ENCODE measurements around the gene TMEM52B. TPM values are rescaled to one million over a fixed set of nuclear protein-coding genes. Genes with fewer than 3 reads are reported as not detected.
A peak's percentile ranks its signal among the peaks of the same experiment; 100 is the strongest.

Gene TMEM52B
- under 1 TPM in 1 of 2 donors, not detected in 1; 0.26 TPM for total RNA-seq

DNA sequence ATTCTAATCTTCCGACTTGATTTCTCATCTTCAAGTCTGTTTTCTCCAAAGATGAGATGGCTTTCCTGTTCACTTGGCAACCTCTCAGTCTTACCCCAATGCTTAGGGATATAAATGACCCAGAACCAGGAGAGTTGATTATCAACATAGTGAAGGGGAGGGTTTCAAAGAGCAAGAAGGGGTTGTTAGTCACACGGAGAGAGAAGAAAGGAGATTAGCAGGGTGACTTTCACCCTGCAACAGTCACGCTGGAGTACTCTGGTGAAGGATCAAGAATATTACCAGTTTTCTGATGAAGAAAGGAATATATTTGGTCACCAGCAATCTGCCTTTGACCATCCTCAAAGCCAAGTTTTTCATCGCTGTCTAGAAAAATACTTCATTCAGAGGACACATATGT is at the start of gene TMEM52B:
Gene TMEM52B (plus strand): TSS at position 212 of the 400 bp plus-strand sequence. CDS start 543 bp downstream, outside the sequence.
- DNase-seq = no peak
- no peak within 1 kb of the TSS for H3K4me3 ChIP-seq
- TF ChIP-seq, protein P1, sequence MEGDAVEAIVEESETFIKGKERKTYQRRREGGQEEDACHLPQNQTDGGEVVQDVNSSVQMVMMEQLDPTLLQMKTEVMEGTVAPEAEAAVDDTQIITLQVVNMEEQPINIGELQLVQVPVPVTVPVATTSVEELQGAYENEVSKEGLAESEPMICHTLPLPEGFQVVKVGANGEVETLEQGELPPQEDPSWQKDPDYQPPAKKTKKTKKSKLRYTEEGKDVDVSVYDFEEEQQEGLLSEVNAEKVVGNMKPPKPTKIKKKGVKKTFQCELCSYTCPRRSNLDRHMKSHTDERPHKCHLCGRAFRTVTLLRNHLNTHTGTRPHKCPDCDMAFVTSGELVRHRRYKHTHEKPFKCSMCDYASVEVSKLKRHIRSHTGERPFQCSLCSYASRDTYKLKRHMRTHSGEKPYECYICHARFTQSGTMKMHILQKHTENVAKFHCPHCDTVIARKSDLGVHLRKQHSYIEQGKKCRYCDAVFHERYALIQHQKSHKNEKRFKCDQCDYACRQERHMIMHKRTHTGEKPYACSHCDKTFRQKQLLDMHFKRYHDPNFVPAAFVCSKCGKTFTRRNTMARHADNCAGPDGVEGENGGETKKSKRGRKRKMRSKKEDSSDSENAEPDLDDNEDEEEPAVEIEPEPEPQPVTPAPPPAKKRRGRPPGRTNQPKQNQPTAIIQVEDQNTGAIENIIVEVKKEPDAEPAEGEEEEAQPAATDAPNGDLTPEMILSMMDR (IDR thresholded peaks at IDR 0.05) = no peak
- TF ChIP-seq POLR2A (IDR thresholded peaks at IDR 0.05) = no peak
- no peaks in the 10 kb centered on the region for H3K4me1 ChIP-seq
- no peak for ATAC-seq
- H3K36me3 ChIP-seq (replicated peaks in 1 of 2; ENCODE audit: insufficient read depth in 1 of 2, low read depth in 2 of 2) = no peaks in the 10 kb centered on the region
- H3K27me3 ChIP-seq = no peaks in the 10 kb centered on the region
- WGBS, 2 donors = 52 to 55% methylated on average over 4 of the region's 4 CpGs
- no peaks in the 10 kb centered on the region for H3K9me3 ChIP-seq
- H3K27ac ChIP-seq = no peak within 1 kb of the TSS
- intact Hi-C loops (cut with DNase I) = no loop called here

DNA sequence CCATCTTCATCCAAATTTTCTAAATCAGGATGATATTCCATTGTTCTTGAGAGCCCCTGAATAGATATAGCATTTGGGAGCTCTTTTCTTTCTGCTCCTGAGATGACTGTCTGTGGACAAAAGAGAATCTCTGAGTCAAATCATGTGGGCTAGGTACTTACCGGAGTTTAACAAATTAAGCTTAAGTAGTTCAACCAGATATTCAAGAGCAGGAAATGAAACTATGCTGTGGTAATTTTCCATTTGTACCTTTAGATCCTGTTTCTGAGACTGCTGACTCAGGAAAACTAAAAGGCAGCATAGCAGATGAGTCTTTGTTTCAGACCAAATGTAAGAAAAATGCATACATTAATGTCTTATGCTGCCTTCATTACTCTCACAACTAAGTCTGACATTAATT is 48.8 kb upstream of the TMEM52B start, which contains the start of gene CLEC7A:
Gene CLEC7A (minus strand): TSS at position 158 of the 400 bp plus-strand sequence. CDS start 117 bp downstream, at position 41.
- H3K36me3 ChIP-seq (replicated peaks in 1 of 2; ENCODE audit: insufficient read depth in 1 of 2, low read depth in 2 of 2) = no peaks in the 10 kb centered on the region
- ATAC-seq (no peak), DNase-seq (no peak)
- WGBS, 2 donors = 32 to 67% methylated on average over 1 of the region's 1 CpG
- H3K4me3 ChIP-seq = no peak within 1 kb of the TSS
- intact Hi-C loops (cut with DNase I) = no loop called here
- peak in 2 of 3 donors; percentile 14 to 52 for TF ChIP-seq POLR2A (IDR thresholded peaks at IDR 0.05)
- TF ChIP-seq, protein P1 (IDR thresholded peaks at IDR 0.05) = no peak
- H3K9me3 ChIP-seq = no peaks in the 10 kb centered on the region
- no peaks in the 10 kb centered on the region for H3K4me1 ChIP-seq
- peak within 1 kb of the TSS in 1 of 4 donors; percentile 73 for H3K27ac ChIP-seq
- no peaks in the 10 kb centered on the region for H3K27me3 ChIP-seq

DNA sequence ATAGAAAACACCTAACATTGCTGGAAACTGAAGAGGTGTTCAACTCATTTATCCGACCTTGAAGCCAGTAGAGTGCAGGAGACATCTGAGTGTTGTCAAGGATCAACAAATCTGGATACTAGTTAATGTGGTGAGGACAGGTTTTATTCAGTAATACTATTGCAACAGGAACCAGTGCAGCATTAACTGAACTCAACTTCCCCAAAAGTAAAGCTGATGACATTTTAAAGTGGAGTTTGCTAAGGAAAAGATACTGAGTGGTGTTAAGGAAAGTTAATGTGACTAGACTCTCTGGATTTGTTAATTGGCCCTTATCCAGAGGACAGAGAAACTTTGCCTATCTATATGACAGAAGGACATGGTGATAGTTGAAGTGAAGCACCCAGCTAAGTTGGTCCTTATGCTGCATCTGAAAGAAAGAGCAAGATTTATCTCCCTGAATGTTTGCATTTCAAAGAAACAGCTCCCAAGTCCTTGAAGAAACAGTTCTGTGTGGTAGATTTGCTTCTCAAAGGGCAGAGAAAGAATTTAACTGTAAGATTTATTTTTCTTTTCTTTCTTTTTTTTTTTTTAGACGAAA is 47.6 kb upstream of the TMEM52B start:
- intact Hi-C loops (cut with DNase I) = no loop called here
- no peaks in the 10 kb centered on the region for H3K4me1 ChIP-seq
- no peaks in the 10 kb centered on the region for H3K36me3 ChIP-seq (replicated peaks in 1 of 2; ENCODE audit: insufficient read depth in 1 of 2, low read depth in 2 of 2)
- H3K27me3 ChIP-seq = no peaks in the 10 kb centered on the region
- H3K27ac ChIP-seq = peak overlapping the region in 1 of 4 donors; percentile 73
- no peak overlapping the region for H3K4me3 ChIP-seq
- WGBS, 2 donors = 41 to 61% methylated on average over 2 of the region's 2 CpGs
- TF ChIP-seq, protein P1 (IDR thresholded peaks at IDR 0.05) = no peak
- TF ChIP-seq POLR2A (IDR thresholded peaks at IDR 0.05) = no peak
- ATAC-seq (no peak), DNase-seq (no peak)
- H3K9me3 ChIP-seq = no peaks in the 10 kb centered on the region

DNA sequence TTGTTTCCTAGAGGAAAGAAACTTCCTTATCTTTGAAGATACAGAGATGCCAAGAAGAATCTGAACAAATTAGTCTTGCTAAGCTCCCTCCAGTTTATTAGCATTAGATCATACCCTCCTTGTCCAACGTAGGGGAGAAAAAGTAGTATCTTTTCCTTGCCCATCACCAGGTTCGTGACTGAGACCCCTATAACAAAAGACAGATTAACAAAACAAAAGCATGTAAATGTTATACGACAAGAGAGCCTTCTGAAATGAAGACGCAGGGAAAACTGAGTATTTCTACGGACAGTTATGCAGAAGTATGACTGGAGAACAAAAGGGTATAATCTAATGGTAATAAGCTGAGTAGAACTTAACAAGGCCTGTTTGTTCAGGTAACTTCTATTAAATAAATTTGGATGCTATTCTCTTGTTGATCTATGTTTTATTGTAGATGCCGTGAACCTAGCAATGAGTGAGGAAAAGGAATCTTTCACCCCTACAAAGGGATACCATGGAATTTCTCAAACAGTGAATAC is 45.9 kb upstream of the TMEM52B start:
- WGBS, 2 donors = 62 to 67% methylated on average over 6 of the region's 6 CpGs
- intact Hi-C loops (cut with DNase I) = no loop called here

More for the DNA sequence above, 45.9 kb upstream of the TMEM52B start:
- Histone ChIP-seq H3K27me3 (no peaks in the 10 kb centered on the region), H3K27ac (no peak overlapping the region), H3K4me1 (no peaks in the 10 kb centered on the region), H3K9me3 (no peaks in the 10 kb centered on the region), H3K4me3 (no peak overlapping the region), H3K36me3 (replicated peaks in 1 of 2; ENCODE audit: insufficient read depth in 1 of 2, low read depth in 2 of 2) (no peaks in the 10 kb centered on the region)
- TF ChIP-seq, protein P1 (IDR thresholded peaks at IDR 0.05) = no peak
- TF ChIP-seq POLR2A (IDR thresholded peaks at IDR 0.05) = no peak
- no peak for ATAC-seq
- no peak for DNase-seq
